Adrenal gland (tissue), 12 donors: ENCODE results near the gene CEACAM5. TPM values are rescaled to one million over a fixed set of nuclear protein-coding genes. Genes with fewer than 3 reads are reported as not detected.

Experiments
- DNase-seq, 7 donors: peaks; one replicate each; pipeline ENCODE4 v3.0.0-alpha.2; 2019 to 2020
- H3K27ac ChIP-seq, 5 donors: fragments of 200-600 bp; sonication (generic) in 4 of 5; 1 replicate in 3 of 5; 2 replicates in 2 of 5; pipeline versions ENCODE4 v1.5.1 to v1.8.0; 2016 to 2020; ENCODE audit warnings: mild to moderate bottlenecking in 1 of 5
- H3K27me3 ChIP-seq: fragments of 200-600 bp; 2 replicates; pipeline ENCODE4 v1.8.0; 2021
- H3K36me3 ChIP-seq, 2 donors: fragments of 200-600 bp; replicated peaks in 1 of 2; 1 replicate in 1 of 2; 2 replicates in 1 of 2; pipeline versions ENCODE4 v1.5.1 to v1.8.0; 2018 to 2022
- H3K4me1 ChIP-seq, 2 donors: fragments of 200-600 bp; replicated peaks in 1 of 2; 1 replicate in 1 of 2; 2 replicates in 1 of 2; pipeline versions ENCODE4 v1.5.1 to v1.8.0; 2018 to 2021
- H3K4me3 ChIP-seq, 4 donors: fragments of 200-600 bp; sonication (generic) in 3 of 4; one replicate each; pipeline ENCODE4 v1.5.1; 2016 to 2018
- H3K9me3 ChIP-seq, 3 donors: fragments of 200-600 bp; sonication (generic) in 1 of 3; replicated peaks in 1 of 3; 1 replicate in 2 of 3; 2 replicates in 1 of 3; pipeline versions ENCODE4 v1.5.1 to v1.8.0; 2016 to 2021
- CTCF ChIP-seq, 6 experiments: fragments of 450-650 bp in 4 of 6; fragments of 200-600 bp in 2 of 6; sonication (generic) in 1 of 6; IDR thresholded peaks; 1 replicate in 5 of 6; 2 replicates in 1 of 6; pipeline versions ENCODE4 v1.5.1 to v1.8.0; 2016 to 2021; ENCODE audit warnings: antibody characterized with exemption in 6 of 6, mild to moderate bottlenecking in 2 of 6, moderate library complexity in 1 of 6
- POLR2A ChIP-seq, 2 donors: fragments of 450-650 bp; IDR thresholded peaks; one replicate each; pipeline ENCODE4 v1.6.1; 2017; ENCODE audit warnings: antibody characterized with exemption in 2 of 2, mild to moderate bottlenecking in 2 of 2, moderate library complexity in 1 of 2
- WGBS, 4 donors: extraction: QIAGEN DNeasy Blood & Tissue Kit in 2 of 4; methylation state at CpG; one replicate each; pipeline versions ENCODE4 v1.1.5 to v1.1.7; 2013 to 2017; 5-methylcytosine and 5-hydroxymethylcytosine counted together
- intact Hi-C, 2 donors: fragments of 100-400 bp; cut with DNase I; formaldehyde crosslinking; loops; one replicate each; pipeline versions ENCODE4 v1.14.1 to v1.15.0; 2022 to 2023
- polyA plus RNA-seq, 3 donors: library from polyadenylated mRNA; stranded (reverse); fragments of 200-250 nt in 2 of 3; fragments of 350-450 nt in 1 of 3; fragmentation: Illumina TruSeq in 1 of 3; extraction: RNeasy Lipid Tissue Mini Kit (QIAGEN cat#74804) in 1 of 3; gene quantifications; one replicate each; pipeline ENCODE4 v1.2.3, GENCODE V29; 2013 to 2014
- total RNA-seq, 9 donors: library from RNA; depleted of rRNA in 4 of 9; stranded (reverse); fragments of >200 nt in 4 of 9; fragments of 120-200 nt in 1 of 9; fragmentation: NEBNext Ultra II Directional in 1 of 9; extraction: Animal tissue kit (Norgen Biotek cat#: 25700) in 1 of 9; gene quantifications; one replicate each; pipeline versions ENCODE4 v1.1.0 to v1.2.4, GENCODE V29; 2013 to 2023
- donor health status: healthy with polysubstance abuse.
- donor health status: Bipolar disorder and iron deficiency.
- donor health status: DM: yes; HTN: yes; CAD: no.
- donor health status: DM: no; HTN: no; CAD: no.
- donor health status: DM: no; HTN: no; CAD: no.
- donor health status: DM: yes; HTN: yes; CAD: no.

CEACAM5 gene
- total and polyA plus RNA-seq, 12 donors: 0.06 to 0.72 (median 0.34) TPM; not detected in 6

GRCh38 chr19:41776700-41777099 lies 68.3 kb downstream of the CEACAM5 start:
- TF ChIP-seq POLR2A (IDR thresholded peaks at IDR 0.05) (no peak), CTCF (IDR thresholded peaks at IDR 0.05) (no peak)
- no peaks in the 10 kb centered on the region for H3K27me3 ChIP-seq
- no peak for DNase-seq
- intact Hi-C loops: no loop called here
- H3K27ac ChIP-seq: no peak overlapping the region
- no peak overlapping the region for H3K4me3 ChIP-seq
- H3K9me3 ChIP-seq: no peaks in the 10 kb centered on the region
- 41 to 69% (median 62%) methylated on average over 2 of the region's 2 CpGs for WGBS, 4 donors
- no peaks in the 10 kb centered on the region for H3K36me3 ChIP-seq
- no peaks in the 10 kb centered on the region for H3K4me1 ChIP-seq

Other genes starting within 250 kb of the CEACAM5 start
- 1 to 10 TPM in 7 of 9 donors, under 1 TPM in 1, not detected in 1; 0.50 to 4.7 (median 2.3) TPM for gene CEACAM21, start 132.5 kb upstream of the CEACAM5 start, total RNA-seq
- gene CEACAM21, start 132.5 kb upstream of the CEACAM5 start, polyA plus RNA-seq: 1 to 10 TPM; 1.2 to 1.7 (median 1.5) TPM
- gene CEACAM4, start 81.6 kb upstream of the CEACAM5 start, total RNA-seq: 1 to 10 TPM in 3 of 9 donors, under 1 TPM in 3, not detected in 3; 0.19 to 1.6 (median 0.84) TPM
- gene CEACAM4, start 81.6 kb upstream of the CEACAM5 start, polyA plus RNA-seq: under 1 TPM; 0.32 to 0.95 (median 0.84) TPM
- gene CEACAM7, start 20.4 kb upstream of the CEACAM5 start, total RNA-seq: under 1 TPM in 2 of 9 donors, not detected in 7; 0.08 to 0.28 TPM
- under 1 TPM in 2 of 3 donors, not detected in 1; 0.07 to 0.40 TPM for gene CEACAM7, start 20.4 kb upstream of the CEACAM5 start, polyA plus RNA-seq
- under 1 TPM in 5 of 9 donors, not detected in 4; 0.06 to 0.76 (median 0.24) TPM for gene CEACAM6, start 46.9 kb downstream of the CEACAM5 start, total RNA-seq
- gene CEACAM6, start 46.9 kb downstream of the CEACAM5 start, polyA plus RNA-seq: under 1 TPM in 2 of 3 donors, not detected in 1; 0.13 to 0.24 TPM
- under 1 TPM in 3 of 9 donors, not detected in 6; 0.11 to 0.99 (median 0.68) TPM for gene CEACAM3, start 88.0 kb downstream of the CEACAM5 start, total RNA-seq
- under 1 TPM in 2 of 3 donors, not detected in 1; 0.30 to 0.32 TPM for gene CEACAM3, start 88.0 kb downstream of the CEACAM5 start, polyA plus RNA-seq
- gene LYPD4, start 136.1 kb downstream of the CEACAM5 start, total RNA-seq: not detected
- gene LYPD4, start 136.1 kb downstream of the CEACAM5 start, polyA plus RNA-seq: under 1 TPM in 1 of 3 donors, not detected in 2; 0.08 TPM
- not detected for gene DMRTC2, start 136.4 kb downstream of the CEACAM5 start, total RNA-seq
- gene DMRTC2, start 136.4 kb downstream of the CEACAM5 start, polyA plus RNA-seq: not detected
- 1,000 to 10,000 TPM in 6 of 9 donors, 100 to 1,000 TPM in 3; 418 to 2,240 (median 1,254) TPM for gene RPS19, start 151.6 kb downstream of the CEACAM5 start, total RNA-seq
- gene RPS19, start 151.6 kb downstream of the CEACAM5 start, polyA plus RNA-seq: 1,000 to 10,000 TPM in 2 of 3 donors, 100 to 1,000 TPM in 1; 534 to 3,405 (median 2,394) TPM
- gene CD79A, start 168.7 kb downstream of the CEACAM5 start, total RNA-seq: 1 to 10 TPM in 1 of 9 donors, under 1 TPM in 5, not detected in 3; 0.28 to 1.0 (median 0.48) TPM
- gene CD79A, start 168.7 kb downstream of the CEACAM5 start, polyA plus RNA-seq: 1 to 10 TPM in 2 of 3 donors, under 1 TPM in 1; 0.37 to 6.2 (median 1.3) TPM
- gene ARHGEF1, start 174.6 kb downstream of the CEACAM5 start, total RNA-seq: 10 to 100 TPM in 8 of 9 donors, 1 to 10 TPM in 1; 8.3 to 86.9 (median 53.9) TPM
- 100 to 1,000 TPM in 2 of 3 donors, 1 to 10 TPM in 1; 7.3 to 443 (median 196) TPM for gene ARHGEF1, start 174.6 kb downstream of the CEACAM5 start, polyA plus RNA-seq
- gene ERFL, start 219.8 kb downstream of the CEACAM5 start, total RNA-seq: not detected
- under 1 TPM in 1 of 3 donors, not detected in 2; 0.10 TPM for gene ERFL, start 219.8 kb downstream of the CEACAM5 start, polyA plus RNA-seq